H9 (cell line): Measurements from ENCODE around the gene PRKCG. TPM values are rescaled to one million over a fixed set of nuclear protein-coding genes. Genes with fewer than 3 reads are reported as not detected.
"Not testable (repeated sequence)": the region's sequence is repeated elsewhere in the genome, so short reads cannot be mapped to it uniquely, and the experiment has no call there.

Experiments
- DNase-seq: peaks from one replicate; pipeline ENCODE4 v3.0.0-alpha.2; 2017
- H2AFZ ChIP-seq: one replicate; pipeline ENCODE4 v1.6.1; 2013; ENCODE audit warnings: mild to moderate bottlenecking, low read length, control low read depth, moderate library complexity
- H2AK5ac ChIP-seq: 2 replicates; pipeline ENCODE4 v1.6.1; 2013; ENCODE audit warnings: low read length, control low read depth, mixed read lengths; ENCODE audit not compliant: insufficient read length
- H2BK120ac ChIP-seq: one replicate; pipeline ENCODE4 v1.6.1; 2013; ENCODE audit warnings: low read depth, mild to moderate bottlenecking, low read length, control low read depth, inconsistent platforms; ENCODE audit not compliant: poor library complexity, severe bottlenecking
- H2BK12ac ChIP-seq: 2 replicates; pipeline ENCODE4 v1.6.1; 2013; ENCODE audit warnings: low read length, control low read depth, mixed read lengths, low read depth; ENCODE audit not compliant: insufficient read length
- H2BK15ac ChIP-seq: 2 replicates; pipeline ENCODE4 v1.6.1; 2013; ENCODE audit warnings: low read depth, low read length, control low read depth
- H2BK20ac ChIP-seq: one replicate; pipeline ENCODE4 v1.6.1; 2013; ENCODE audit warnings: low read depth, mild to moderate bottlenecking, low read length, control low read depth, inconsistent platforms; ENCODE audit not compliant: poor library complexity, severe bottlenecking
- H2BK5ac ChIP-seq: 2 replicates; pipeline ENCODE4 v1.6.1; 2013; ENCODE audit warnings: low read length, control low read depth, mixed read lengths; ENCODE audit not compliant: insufficient read length
- H3K14ac ChIP-seq: 2 replicates; pipeline ENCODE4 v1.6.1; 2013; ENCODE audit warnings: low read length, control low read depth; ENCODE audit not compliant: insufficient read depth
- H3K18ac ChIP-seq: 2 replicates; pipeline ENCODE4 v1.6.1; 2013; ENCODE audit warnings: low read depth, mild to moderate bottlenecking, mixed read lengths, low read length, control low read depth; ENCODE audit not compliant: insufficient read length
- H3K23ac ChIP-seq: 2 replicates; pipeline ENCODE4 v1.6.1; 2013; ENCODE audit warnings: low read length, control low read depth, mixed read lengths, low read depth; ENCODE audit not compliant: insufficient read length
- H3K23me2 ChIP-seq: 2 replicates; pipeline ENCODE4 v1.6.1; 2013; ENCODE audit warnings: low read depth, mild to moderate bottlenecking, mixed read lengths, low read length, control low read depth; ENCODE audit not compliant: insufficient read length, poor library complexity, severe bottlenecking
- H3K27ac ChIP-seq: 2 replicates; pipeline ENCODE4 v1.5.1; 2013; ENCODE audit warnings: low read length, control low read depth, mixed read lengths, low read depth; ENCODE audit not compliant: insufficient read length
- H3K27me3 ChIP-seq: 2 replicates; pipeline ENCODE4 v1.6.1; 2013; ENCODE audit warnings: low read length, control low read depth, inconsistent platforms; ENCODE audit not compliant: insufficient read depth
- H3K4ac ChIP-seq: 2 replicates; pipeline ENCODE4 v1.6.1; 2013; ENCODE audit warnings: low read depth, mild to moderate bottlenecking, control low read depth, inconsistent platforms, low read length, moderate library complexity
- H3K4me1 ChIP-seq: 2 replicates; pipeline ENCODE4 v1.6.1; 2013; ENCODE audit warnings: low read length, control low read depth, inconsistent platforms; ENCODE audit not compliant: insufficient read depth
- H3K4me2 ChIP-seq: 2 replicates; pipeline ENCODE4 v1.6.1; 2013; ENCODE audit warnings: low read length, control low read depth, mixed read lengths; ENCODE audit not compliant: insufficient read length, insufficient read depth
- H3K56ac ChIP-seq: 2 replicates; pipeline ENCODE4 v1.6.1; 2013; ENCODE audit warnings: low read depth, mild to moderate bottlenecking, mixed read lengths, low read length, control low read depth; ENCODE audit not compliant: insufficient read length
- H3K79me1 ChIP-seq: 2 replicates; pipeline ENCODE4 v1.6.1; 2013; ENCODE audit warnings: low read depth, mild to moderate bottlenecking, moderate library complexity, low read length, control low read depth, inconsistent platforms; ENCODE audit not compliant: insufficient read depth, poor library complexity, severe bottlenecking
- H3K79me2 ChIP-seq: 2 replicates; pipeline ENCODE4 v1.6.1; 2013; ENCODE audit warnings: low read length, control low read depth, inconsistent platforms; ENCODE audit not compliant: insufficient read depth
- H3K9ac ChIP-seq: 2 replicates; pipeline ENCODE4 v1.6.1; 2013; ENCODE audit warnings: low read length, control low read depth, mixed read lengths; ENCODE audit not compliant: insufficient read length; ENCODE audit errors: extremely low read depth
- H3K9me3 ChIP-seq: one replicate; pipeline ENCODE4 v1.6.1; 2013; ENCODE audit warnings: low read depth, low read length, inconsistent platforms; ENCODE audit not compliant: control insufficient read depth
- H3T11ph ChIP-seq: one replicate; pipeline ENCODE4 v1.6.1; 2013; ENCODE audit warnings: mild to moderate bottlenecking, low read length, control low read depth, inconsistent platforms
- H4K20me1 ChIP-seq: one replicate; pipeline ENCODE4 v1.6.1; 2013; ENCODE audit not compliant: control insufficient read depth, insufficient read length, insufficient read depth
- H4K5ac ChIP-seq: 2 replicates; pipeline ENCODE4 v1.6.1; 2013; ENCODE audit warnings: low read depth, mild to moderate bottlenecking, mixed read lengths, low read length, control low read depth; ENCODE audit not compliant: insufficient read length
- H4K8ac ChIP-seq: replicated peaks from 2 replicates; pipeline ENCODE4 v1.6.1; 2013; ENCODE audit warnings: low read length, control low read depth, mixed read lengths, low read depth; ENCODE audit not compliant: insufficient read length
- H4K91ac ChIP-seq: 2 replicates; pipeline ENCODE4 v1.6.1; 2013; ENCODE audit warnings: low read depth, mild to moderate bottlenecking, moderate library complexity, mixed read lengths, low read length, control low read depth; ENCODE audit not compliant: insufficient read length
- H3K27ac Mint-ChIP-seq, 3 experiments: 2 replicates in 2 of 3; 3 replicates in 1 of 3; pipeline ENCODE4 v1.8.0; 2020 to 2021; ENCODE audit warnings: mixed read lengths in 3 of 3, mild to moderate bottlenecking in 1 of 3, moderate library complexity in 1 of 3
- H3K27me3 Mint-ChIP-seq: 2 replicates; pipeline ENCODE4 v1.8.0; 2021; ENCODE audit warnings: low read depth, mild to moderate bottlenecking, moderate library complexity, mixed read lengths
- H3K36me3 Mint-ChIP-seq, 3 experiments: 2 replicates in 2 of 3; 3 replicates in 1 of 3; pipeline ENCODE4 v1.8.0; 2020 to 2021; ENCODE audit warnings: low read depth in 3 of 3, mixed read lengths in 3 of 3; ENCODE audit not compliant: insufficient read depth in 1 of 3
- H3K4me1 Mint-ChIP-seq, 2 experiments: 2 replicates each; pipeline ENCODE4 v1.8.0; 2020; ENCODE audit warnings: mixed read lengths in 2 of 2
- H3K4me3 Mint-ChIP-seq, 2 experiments: 2 replicates in 1 of 2; 3 replicates in 1 of 2; pipeline ENCODE4 v1.8.0; 2020 to 2021; ENCODE audit warnings: mild to moderate bottlenecking in 2 of 2, mixed read lengths in 2 of 2, moderate library complexity in 1 of 2
- H3K9me3 Mint-ChIP-seq, 2 experiments: 2 replicates in 1 of 2; 3 replicates in 1 of 2; pipeline ENCODE4 v1.8.0; 2020; ENCODE audit warnings: mild to moderate bottlenecking in 2 of 2, mixed read lengths in 2 of 2, moderate library complexity in 1 of 2
- WGBS: extraction: QIAGEN DNeasy Blood & Tissue Kit; methylation state at CpG from one replicate; pipeline ENCODE4 v1.1.7; 2013; ENCODE audit warnings: missing lambda C conversion rate, low lambda C conversion rate, mixed read lengths; ENCODE audit not compliant: insufficient read length; ENCODE audit errors: extremely low coverage; 5-methylcytosine and 5-hydroxymethylcytosine counted together
- total RNA-seq: library from RNA; stranded (reverse); gene quantifications from 2 replicates; pipeline ENCODE4 v1.2.1, GENCODE V29; 2021
- TF ChIP-seq, protein P1 (sequence below): fragments of 200-600 bp; sonication (generic); conservative IDR thresholded peaks from 3 replicates; pipeline ENCODE4 v1.8.0; 2021; ENCODE audit warnings: antibody characterized with exemption, mild to moderate bottlenecking

The PRKCG gene
- total RNA-seq, 1 experiment from 2014 or later, result 8.8 TPM

DNA sequence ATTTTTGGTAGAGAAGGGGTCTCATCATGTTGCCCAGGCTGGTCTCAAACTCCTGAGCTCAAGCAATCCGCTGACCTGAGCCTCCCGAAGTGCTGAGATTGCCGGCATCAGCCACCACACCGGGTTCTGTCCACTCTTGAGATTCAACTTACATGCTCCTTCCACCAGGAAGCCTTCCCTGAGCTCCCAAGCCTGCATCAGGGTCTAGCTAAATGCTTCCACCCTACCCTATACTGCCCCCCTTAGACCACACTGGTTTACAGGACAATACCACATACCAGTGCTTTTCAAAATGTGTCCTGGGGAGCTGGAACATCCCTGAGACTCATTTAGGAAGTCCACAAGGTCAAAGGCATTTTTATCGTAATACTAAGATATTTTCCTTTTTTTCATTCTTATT lies 65.6 kb downstream of the PRKCG start:
- Histone ChIP-seq H4K20me1 (no peaks in the 10 kb centered on the region), H2BK5ac (no peak overlapping the region), H3K14ac (no peak overlapping the region), H2BK12ac (no peak overlapping the region), H4K91ac (no peak overlapping the region), H3K4ac (no peak overlapping the region), H3K56ac (no peak overlapping the region), H4K5ac (no peak overlapping the region), H2BK120ac (no peak overlapping the region), H3K18ac (no peak overlapping the region), H3K27ac (no peak overlapping the region), H3K79me1 (no peaks in the 10 kb centered on the region), H3K4me1 (peaks cover 4% of the 10 kb centered on the region; the same call in 1 of the 2 replicates), H4K8ac (no peak overlapping the region), H2BK15ac (no peak overlapping the region), H3K9me3 (no peaks in the 10 kb centered on the region), H3K4me2 (no peak overlapping the region), H2AK5ac (no peak overlapping the region), H2AFZ (no peak overlapping the region), H3T11ph (no peak overlapping the region), H3K79me2 (no peaks in the 10 kb centered on the region), H2BK20ac (no peak overlapping the region), H3K27me3 (no peaks in the 10 kb centered on the region), H3K23ac (no peak overlapping the region), H3K23me2 (peaks cover 13% of the 10 kb centered on the region), H3K9ac (no peak overlapping the region)
- H3K36me3 Mint-ChIP-seq, result 0 out of 7 replicates have a peak, but pooled peaks cover 0 to 2% (median 0%) of the 10 kb centered on the region in 3 experiments
- no CpG with 5 or more reads among the region's 5 CpGs for WGBS
- TF ChIP-seq, protein P1, sequence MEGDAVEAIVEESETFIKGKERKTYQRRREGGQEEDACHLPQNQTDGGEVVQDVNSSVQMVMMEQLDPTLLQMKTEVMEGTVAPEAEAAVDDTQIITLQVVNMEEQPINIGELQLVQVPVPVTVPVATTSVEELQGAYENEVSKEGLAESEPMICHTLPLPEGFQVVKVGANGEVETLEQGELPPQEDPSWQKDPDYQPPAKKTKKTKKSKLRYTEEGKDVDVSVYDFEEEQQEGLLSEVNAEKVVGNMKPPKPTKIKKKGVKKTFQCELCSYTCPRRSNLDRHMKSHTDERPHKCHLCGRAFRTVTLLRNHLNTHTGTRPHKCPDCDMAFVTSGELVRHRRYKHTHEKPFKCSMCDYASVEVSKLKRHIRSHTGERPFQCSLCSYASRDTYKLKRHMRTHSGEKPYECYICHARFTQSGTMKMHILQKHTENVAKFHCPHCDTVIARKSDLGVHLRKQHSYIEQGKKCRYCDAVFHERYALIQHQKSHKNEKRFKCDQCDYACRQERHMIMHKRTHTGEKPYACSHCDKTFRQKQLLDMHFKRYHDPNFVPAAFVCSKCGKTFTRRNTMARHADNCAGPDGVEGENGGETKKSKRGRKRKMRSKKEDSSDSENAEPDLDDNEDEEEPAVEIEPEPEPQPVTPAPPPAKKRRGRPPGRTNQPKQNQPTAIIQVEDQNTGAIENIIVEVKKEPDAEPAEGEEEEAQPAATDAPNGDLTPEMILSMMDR, result peak; percentile 68
- peak; percentile 83 for DNase-seq
- H3K9me3 Mint-ChIP-seq, result no peaks in the 10 kb centered on the region; a peak in 2 of 5 replicates
- no peak overlapping the region for H3K4me3 Mint-ChIP-seq
- peak overlapping the region in 2 of 3 experiments; percentile 40 to 79; a peak in 3 of 7 replicates for H3K27ac Mint-ChIP-seq
- H3K27me3 Mint-ChIP-seq, result peaks cover 8% of the 10 kb centered on the region
- peaks cover 17 to 38% of the 10 kb centered on the region in 2 experiments for H3K4me1 Mint-ChIP-seq

DNA sequence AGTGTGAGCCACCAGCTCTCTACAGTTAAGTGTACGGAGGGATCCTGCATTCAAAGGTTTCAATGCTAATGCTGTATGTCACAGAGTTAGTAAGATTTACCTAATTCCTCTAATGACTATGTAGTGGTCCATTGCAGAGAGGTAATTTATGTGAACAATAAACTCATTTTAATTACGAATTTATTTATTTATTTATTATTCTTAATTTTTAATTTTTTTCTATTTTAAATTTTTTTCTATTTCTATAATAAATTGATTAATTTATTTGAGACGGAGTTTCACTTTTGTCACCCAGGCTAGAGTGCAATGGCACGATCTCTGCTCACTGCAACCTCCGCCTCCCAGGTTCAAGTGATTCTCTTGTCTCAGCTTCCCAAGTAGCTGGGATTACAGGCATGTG lies 66.6 kb downstream of the PRKCG start:
- H3K79me2 ChIP-seq, H2AK5ac ChIP-seq, H3K79me1 ChIP-seq, H3K4me2 ChIP-seq, H3K23ac ChIP-seq, H3K4me3 Mint-ChIP-seq, H4K20me1 ChIP-seq, H3K18ac ChIP-seq, H3K27me3 Mint-ChIP-seq, H3K27ac ChIP-seq, H3K9ac ChIP-seq, H2BK12ac ChIP-seq, H3T11ph ChIP-seq, H2BK5ac ChIP-seq, H2BK20ac ChIP-seq, H2AFZ ChIP-seq, H3K27me3 ChIP-seq, H4K8ac ChIP-seq, H2BK15ac ChIP-seq, H3K9me3 Mint-ChIP-seq, H3K4ac ChIP-seq, DNase-seq, H3K9me3 ChIP-seq, H3K14ac ChIP-seq, H3K36me3 Mint-ChIP-seq, H4K91ac ChIP-seq, H3K56ac ChIP-seq, H4K5ac ChIP-seq, H2BK120ac ChIP-seq, H3K27ac Mint-ChIP-seq, H3K4me1 ChIP-seq, H3K23me2 ChIP-seq: not testable (repeated sequence)
- WGBS, result no CpG with 5 or more reads among the region's 5 CpGs
- H3K4me1 Mint-ChIP-seq, result peaks cover 16 to 37% of the 10 kb centered on the region in 2 experiments
